IMR-90 (cell line): Measurements from ENCODE around the gene SNX25. TPM values are rescaled to one million over a fixed set of nuclear protein-coding genes. Genes with fewer than 3 reads are reported as not detected.

Experiments used
- ATAC-seq: fragments of 200-7000 bp; cut with Tn5 transposase; 2 replicates; pipeline ENCODE4 v1.9.1; 2020; ENCODE audit warnings: low read depth, mild to moderate bottlenecking, moderate library complexity
- BruUV-seq: library from RNA; stranded (reverse); fragments of 400-500 nt; replicated peaks from 2 replicates; lab custom pipeline; 2021; lab: Mats Ljungman, UMichigan
- CTCF ChIA-PET: fragments of 300-600 bp; formaldehyde crosslinking; extraction: SDS; loops from one replicate; lab custom pipeline; 2021; ENCODE audit warnings: antibody characterized with exemption; lab: Yijun Ruan, JAX
- POLR2A ChIA-PET: fragments of 300-600 bp; sonication (Branson Sonifier 250); formaldehyde crosslinking; loops from one replicate; lab custom pipeline; 2022; ENCODE audit warnings: antibody characterized with exemption; ENCODE audit not compliant: unreplicated experiment; lab: Charles Lee
- DNase-seq: peaks from one replicate; pipeline ENCODE4 v3.0.0; 2013
- H2AFZ ChIP-seq: replicated peaks from 2 replicates; pipeline ENCODE3; 2013; ENCODE audit warnings: low read length, mild to moderate bottlenecking; ENCODE audit not compliant: poor library complexity
- H2AK5ac ChIP-seq: 2 replicates; pipeline ENCODE4 v1.6.1; 2013; ENCODE audit warnings: low read depth, low read length, inconsistent platforms
- H2AK9ac ChIP-seq: replicated peaks from 2 replicates; pipeline ENCODE3; 2013; ENCODE audit warnings: mild to moderate bottlenecking, low read depth, low read length, moderate library complexity; ENCODE audit not compliant: poor library complexity
- H2BK120ac ChIP-seq: 2 replicates; pipeline ENCODE4 v1.6.1; 2013; ENCODE audit warnings: low read depth, low read length, inconsistent platforms
- H2BK15ac ChIP-seq: 3 replicates; pipeline ENCODE4 v1.6.1; 2013; ENCODE audit warnings: low read depth, low read length, inconsistent platforms
- H2BK20ac ChIP-seq: 2 replicates; pipeline ENCODE4 v1.6.1; 2013; ENCODE audit warnings: low read depth, mild to moderate bottlenecking, inconsistent platforms, low read length, moderate library complexity
- H2BK5ac ChIP-seq: 2 replicates; pipeline ENCODE4 v1.6.1; 2013; ENCODE audit warnings: mild to moderate bottlenecking, low read depth, low read length, inconsistent platforms; ENCODE audit not compliant: poor library complexity, severe bottlenecking
- H3K14ac ChIP-seq: replicated peaks from 2 replicates; pipeline ENCODE4 v1.6.1; 2013; ENCODE audit warnings: low read depth, low read length, inconsistent platforms
- H3K18ac ChIP-seq: 2 replicates; pipeline ENCODE4 v1.6.1; 2013; ENCODE audit warnings: low read depth, low read length, control low read depth
- H3K23ac ChIP-seq: 2 replicates; pipeline ENCODE4 v1.6.1; 2013; ENCODE audit warnings: low read depth, low read length, inconsistent platforms
- H3K27ac ChIP-seq: 2 replicates; pipeline ENCODE4 v1.5.1; 2013; ENCODE audit warnings: mild to moderate bottlenecking, control low read depth, low read length; ENCODE audit not compliant: insufficient read depth
- H3K27me3 ChIP-seq: 2 replicates; pipeline ENCODE4 v1.6.1; 2013; ENCODE audit warnings: low read length; ENCODE audit not compliant: control insufficient read depth, insufficient read depth
- H3K36me3 ChIP-seq: 2 replicates; pipeline ENCODE4 v1.6.1; 2013; ENCODE audit warnings: low read length, mixed read lengths; ENCODE audit not compliant: control insufficient read depth, insufficient read depth
- H3K4ac ChIP-seq: 2 replicates; pipeline ENCODE4 v1.6.1; 2013; ENCODE audit warnings: low read depth, low read length, inconsistent platforms
- H3K4me1 ChIP-seq: 2 replicates; pipeline ENCODE4 v1.6.1; 2013; ENCODE audit warnings: low read length, mixed read lengths; ENCODE audit not compliant: control insufficient read depth, insufficient read depth
- H3K4me2 ChIP-seq: 2 replicates; pipeline ENCODE4 v1.6.1; 2013; ENCODE audit warnings: low read depth, mild to moderate bottlenecking, control low read depth, low read length, moderate library complexity
- H3K4me3 ChIP-seq: 2 replicates; pipeline ENCODE4 v1.5.1; 2013; ENCODE audit warnings: low read depth, mild to moderate bottlenecking, control low read depth, low read length, moderate library complexity; ENCODE audit not compliant: insufficient read depth
- H3K56ac ChIP-seq: 2 replicates; pipeline ENCODE4 v1.6.1; 2013; ENCODE audit warnings: low read length, inconsistent platforms; ENCODE audit not compliant: insufficient read depth; ENCODE audit errors: extremely low read depth
- H3K79me1 ChIP-seq, 2 experiments: 2 replicates each; pipeline ENCODE4 v1.6.1; 2013; ENCODE audit warnings: low read length in 2 of 2, inconsistent platforms in 1 of 2, low read depth in 1 of 2
- H3K9ac ChIP-seq: 2 replicates; pipeline ENCODE4 v1.6.1; 2013; ENCODE audit warnings: low read depth, low read length, control low read depth
- H3K9me1 ChIP-seq: 2 replicates; pipeline ENCODE4 v1.6.1; 2013; ENCODE audit warnings: low read length, inconsistent platforms; ENCODE audit not compliant: insufficient read depth
- H3K9me3 ChIP-seq: 2 replicates; pipeline ENCODE4 v1.6.1; 2013; ENCODE audit warnings: low read length; ENCODE audit not compliant: control insufficient read depth, insufficient read depth
- H4K20me1 ChIP-seq: 2 replicates; pipeline ENCODE4 v1.6.1; 2013; ENCODE audit warnings: low read length, inconsistent platforms; ENCODE audit not compliant: insufficient read depth
- H4K5ac ChIP-seq: 2 replicates; pipeline ENCODE4 v1.6.1; 2013; ENCODE audit warnings: mild to moderate bottlenecking, low read depth, low read length, control low read depth
- H4K8ac ChIP-seq, 2 experiments: 2 replicates each; pipeline ENCODE4 v1.6.1; 2013; ENCODE audit warnings: low read depth in 2 of 2, low read length in 2 of 2, control low read depth in 1 of 2, inconsistent platforms in 1 of 2
- H4K91ac ChIP-seq: 2 replicates; pipeline ENCODE4 v1.6.1; 2013; ENCODE audit warnings: low read depth, low read length, inconsistent platforms; ENCODE audit not compliant: insufficient read depth
- BHLHE40 ChIP-seq: fragments of 150-350 bp; IDR thresholded peaks from 2 replicates; pipeline ENCODE4 v1.6.1; 2016; ENCODE audit warnings: mild to moderate bottlenecking, low read depth, low read length
- CEBPB ChIP-seq: IDR thresholded peaks from 2 replicates; pipeline ENCODE4 v1.6.1; 2012; ENCODE audit warnings: low read depth, low read length, improper control_type of control experiment
- CHD1 ChIP-seq: IDR thresholded peaks from 2 replicates; pipeline ENCODE4 v1.6.1; 2012; ENCODE audit warnings: low read depth, low read length, improper control_type of control experiment
- ELK1 ChIP-seq: fragments of 150-350 bp; IDR thresholded peaks from 2 replicates; pipeline ENCODE4 v1.6.1; 2016; ENCODE audit warnings: low read depth, mild to moderate bottlenecking, low read length, moderate library complexity, borderline replicate concordance
- FOS ChIP-seq: fragments of 150-350 bp; IDR thresholded peaks from 2 replicates; pipeline ENCODE4 v1.6.1; 2016; ENCODE audit warnings: low read depth, low read length
- MAFK ChIP-seq: IDR thresholded peaks from 2 replicates; pipeline ENCODE4 v1.6.1; 2012; ENCODE audit warnings: low read depth, low read length, improper control_type of control experiment
- MAZ ChIP-seq: IDR thresholded peaks from 2 replicates; pipeline ENCODE4 v1.6.1; 2012; ENCODE audit warnings: low read depth, mild to moderate bottlenecking, low read length, improper control_type of control experiment, moderate library complexity, borderline replicate concordance
- MXI1 ChIP-seq: IDR thresholded peaks from 2 replicates; pipeline ENCODE4 v1.6.1; 2012; ENCODE audit warnings: low read depth, mild to moderate bottlenecking, low read length, moderate library complexity, borderline replicate concordance
- NFE2L2 ChIP-seq: fragments of 150-350 bp; IDR thresholded peaks from 2 replicates; pipeline ENCODE4 v1.6.1; 2016; ENCODE audit warnings: low read depth, mild to moderate bottlenecking, low read length
- POLR2A ChIP-seq: IDR thresholded peaks from 2 replicates; pipeline ENCODE4 v1.6.1; 2012; ENCODE audit warnings: mild to moderate bottlenecking, low read depth, low read length
- RAD21 ChIP-seq: IDR thresholded peaks from 2 replicates; pipeline ENCODE4 v1.6.1; 2012; ENCODE audit warnings: low read length, improper control_type of control experiment
- RCOR1 ChIP-seq: IDR thresholded peaks from 2 replicates; pipeline ENCODE4 v1.6.1; 2012; ENCODE audit warnings: mild to moderate bottlenecking, low read length, improper control_type of control experiment; ENCODE audit not compliant: insufficient replicate concordance
- RFX5 ChIP-seq: IDR thresholded peaks from 2 replicates; pipeline ENCODE4 v1.8.0; 2012; ENCODE audit warnings: low read depth, mild to moderate bottlenecking, low read length, moderate library complexity
- SMC3 ChIP-seq: fragments of 150-350 bp; IDR thresholded peaks from 2 replicates; pipeline ENCODE4 v1.6.1; 2016; ENCODE audit warnings: low read depth, mild to moderate bottlenecking, antibody characterized with exemption, low read length, moderate library complexity
- WGBS, 2 experiments: methylation state at CpG; one replicate each; pipeline versions ENCODE4 v1.1.5 to v1.1.7; 2013; ENCODE audit warnings: missing lambda C conversion rate in 2 of 2; ENCODE audit not compliant: insufficient read length in 1 of 2; ENCODE audit errors: extremely low coverage in 2 of 2; 5-methylcytosine and 5-hydroxymethylcytosine counted together
- dilution Hi-C: fragments of 300-500 bp; cut with HindIII; formaldehyde crosslinking; loops from one replicate; pipeline ENCODE4 v1.14.3; 2018; ENCODE audit warnings: low sequenced_read_pairs; ENCODE audit not compliant: unreplicated experiment
- in situ Hi-C: fragments of 300-500 bp; cut with MboI; formaldehyde crosslinking; loops from 3 replicates; pipeline ENCODE4 v1.14.3; 2019; ENCODE audit warnings: low sequenced_read_pairs, inconsistent platforms, mixed read lengths
- intact Hi-C: fragments of 100-400 bp; cut with micrococcal nuclease; formaldehyde crosslinking; loops from 2 replicates; pipeline ENCODE4 v1.10.0; 2022
- polyA plus RNA-seq, 3 experiments: library from polyadenylated mRNA; depleted of rRNA; stranded (reverse); fragments of >200 nt; gene quantifications; 2 replicates each; pipeline ENCODE4 v1.2.3, GENCODE V29; 2012; ENCODE audit warnings: low replicate concordance in 1 of 3
- total RNA-seq: library from RNA; depleted of rRNA; stranded (reverse); fragments of >200 nt; gene quantifications from 2 replicates; pipeline ENCODE4 v1.2.3, GENCODE V29; 2012
- TF ChIP-seq, protein P1 (sequence below): conservative IDR thresholded peaks from 2 replicates; pipeline ENCODE4 v1.5.1; 2012; ENCODE audit warnings: mild to moderate bottlenecking, low read depth, low read length, improper control_type of control experiment
- TF ChIP-seq, protein P2 (sequence below): fragments of 150-350 bp; IDR thresholded peaks from 2 replicates; pipeline ENCODE4 v1.6.1; 2017; ENCODE audit warnings: mild to moderate bottlenecking, antibody characterized with exemption, low read length, low read depth

SNX25 gene
- total and polyA plus RNA-seq, 2 of the 4 experiments (the other 2 are of a cell fraction), result 11.4 to 28.3 TPM

DNA sequence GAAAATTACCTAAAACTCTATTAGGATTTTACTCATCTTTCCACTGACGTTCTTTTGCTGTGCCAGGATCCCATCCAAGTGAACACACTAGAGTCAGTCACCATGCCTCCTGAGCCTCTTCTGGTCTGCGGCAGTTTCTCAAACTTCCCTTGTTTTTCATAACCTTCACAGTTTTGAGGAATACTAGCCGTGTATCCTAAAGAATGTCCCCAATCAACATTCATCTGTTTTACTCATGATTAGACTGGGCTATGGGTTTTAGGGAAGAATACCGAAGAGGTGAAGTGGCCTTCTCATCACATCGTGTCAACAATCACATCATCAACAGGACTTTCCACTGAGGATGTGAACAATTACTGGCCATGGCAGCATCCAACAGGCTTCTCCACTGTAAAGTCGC lies 181.5 kb downstream of the SNX25 start:
- H3K9me1 ChIP-seq, result no peaks in the 10 kb centered on the region
- CTCF ChIA-PET, result no interaction called here
- H3K9me3 ChIP-seq, result no peaks in the 10 kb centered on the region

More for the DNA sequence above, 181.5 kb downstream of the SNX25 start:
- ATAC-seq, result no peak
- Histone ChIP-seq H3K4me3 (no peak overlapping the region), H2AK5ac (no peak overlapping the region), H3K56ac (no peak overlapping the region), H3K4me1 (peaks cover 3% of the 10 kb centered on the region; the same call in 1 of the 2 replicates), H3K23ac (no peak overlapping the region), H3K4ac (no peak overlapping the region), H2BK20ac (no peak overlapping the region), H4K20me1 (no peaks in the 10 kb centered on the region), H3K9ac (no peak overlapping the region), H3K27me3 (no peaks in the 10 kb centered on the region), H4K5ac (no peak overlapping the region), H4K8ac (no peak overlapping the region), H3K36me3 (no peaks in the 10 kb centered on the region), H3K14ac (peak overlapping the region; percentile 35; the same call in 1 of the 2 replicates), H2BK15ac (no peak overlapping the region), H2AFZ (no peak overlapping the region), H3K79me1 (peaks cover 0 to 3% of the 10 kb centered on the region in 2 experiments; a peak in 2 of 4 replicates), H3K4me2 (no peak overlapping the region), H2AK9ac (no peak overlapping the region), H3K27ac (no peak overlapping the region), H2BK120ac (peak overlapping the region; percentile 9; the same call in 1 of the 2 replicates), H2BK5ac (peak overlapping the region; percentile 11), H3K18ac (no peak overlapping the region), H4K91ac (no peak overlapping the region)
- BruUV-seq, result no TSS peak
- POLR2A ChIA-PET, result no interaction called here
- TF ChIP-seq FOS (no peak), RFX5 (no peak), MXI1 (no peak), MAZ (no peak), BHLHE40 (no peak), MAFK (no peak), SMC3 (no peak), CHD1 (no peak), NFE2L2 (no peak), CEBPB (no peak), RAD21 (no peak), POLR2A (no peak), RCOR1 (no peak), ELK1 (no peak)
- TF ChIP-seq, protein P1, sequence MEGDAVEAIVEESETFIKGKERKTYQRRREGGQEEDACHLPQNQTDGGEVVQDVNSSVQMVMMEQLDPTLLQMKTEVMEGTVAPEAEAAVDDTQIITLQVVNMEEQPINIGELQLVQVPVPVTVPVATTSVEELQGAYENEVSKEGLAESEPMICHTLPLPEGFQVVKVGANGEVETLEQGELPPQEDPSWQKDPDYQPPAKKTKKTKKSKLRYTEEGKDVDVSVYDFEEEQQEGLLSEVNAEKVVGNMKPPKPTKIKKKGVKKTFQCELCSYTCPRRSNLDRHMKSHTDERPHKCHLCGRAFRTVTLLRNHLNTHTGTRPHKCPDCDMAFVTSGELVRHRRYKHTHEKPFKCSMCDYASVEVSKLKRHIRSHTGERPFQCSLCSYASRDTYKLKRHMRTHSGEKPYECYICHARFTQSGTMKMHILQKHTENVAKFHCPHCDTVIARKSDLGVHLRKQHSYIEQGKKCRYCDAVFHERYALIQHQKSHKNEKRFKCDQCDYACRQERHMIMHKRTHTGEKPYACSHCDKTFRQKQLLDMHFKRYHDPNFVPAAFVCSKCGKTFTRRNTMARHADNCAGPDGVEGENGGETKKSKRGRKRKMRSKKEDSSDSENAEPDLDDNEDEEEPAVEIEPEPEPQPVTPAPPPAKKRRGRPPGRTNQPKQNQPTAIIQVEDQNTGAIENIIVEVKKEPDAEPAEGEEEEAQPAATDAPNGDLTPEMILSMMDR, result no peak
- TF ChIP-seq, protein P2, sequence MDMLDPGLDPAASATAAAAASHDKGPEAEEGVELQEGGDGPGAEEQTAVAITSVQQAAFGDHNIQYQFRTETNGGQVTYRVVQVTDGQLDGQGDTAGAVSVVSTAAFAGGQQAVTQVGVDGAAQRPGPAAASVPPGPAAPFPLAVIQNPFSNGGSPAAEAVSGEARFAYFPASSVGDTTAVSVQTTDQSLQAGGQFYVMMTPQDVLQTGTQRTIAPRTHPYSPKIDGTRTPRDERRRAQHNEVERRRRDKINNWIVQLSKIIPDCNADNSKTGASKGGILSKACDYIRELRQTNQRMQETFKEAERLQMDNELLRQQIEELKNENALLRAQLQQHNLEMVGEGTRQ, result no peak
- in situ Hi-C loops (loop anchor here (5.0 kb wide), 1 partner anchor 189 kb away; the partner anchor contains the start of gene CFAP97), intact Hi-C loops (no loop called here), dilution Hi-C loops (no loop called here)
- no peak for DNase-seq
- WGBS, 2 experiments, result 86% methylated on average over 2 of the region's 6 CpGs; no CpG with 5 or more reads in 1 of the 2 experiments
